DOHH2 (cell line): Measurements from ENCODE around the gene TAF4.

Experiments
- H3F3A ChIP-seq: fragments of 200-600 bp; sonication (generic), shearing (Covaris generic); 2 replicates; pipeline ENCODE4 v1.6.0; 2016; ENCODE audit warnings: antibody characterized with exemption, mild to moderate bottlenecking; ENCODE audit not compliant: control insufficient read depth, insufficient read depth
- H3K27ac ChIP-seq: fragments of 200-600 bp; sonication (generic); 2 replicates; pipeline ENCODE4 v1.5.1; 2014; ENCODE audit warnings: low read depth, mild to moderate bottlenecking, low read length, moderate library complexity
- H3K27me3 ChIP-seq: fragments of 200-600 bp; sonication (generic); 2 replicates; pipeline ENCODE4 v1.6.1; 2014; ENCODE audit warnings: mild to moderate bottlenecking, low read length, mixed read lengths; ENCODE audit not compliant: control insufficient read depth
- H3K36me3 ChIP-seq: fragments of 200-600 bp; sonication (generic); 2 replicates; pipeline ENCODE4 v1.6.1; 2014; ENCODE audit warnings: mild to moderate bottlenecking, low read length, moderate library complexity, mixed read lengths; ENCODE audit not compliant: control insufficient read depth
- H3K4me1 ChIP-seq: fragments of 200-600 bp; sonication (generic); 2 replicates; pipeline ENCODE4 v1.6.1; 2014; ENCODE audit warnings: mild to moderate bottlenecking, low read length, mixed read lengths; ENCODE audit not compliant: control insufficient read depth
- H3K4me2 ChIP-seq: fragments of 200-600 bp; sonication (generic); 2 replicates; pipeline ENCODE4 v1.6.0; 2014; ENCODE audit warnings: mild to moderate bottlenecking, low read length, moderate library complexity
- H3K4me3 ChIP-seq: fragments of 200-600 bp; sonication (generic); 2 replicates; pipeline ENCODE4 v1.5.1; 2014; ENCODE audit warnings: mild to moderate bottlenecking, low read length, mixed read lengths
- H3K79me2 ChIP-seq: fragments of 200-600 bp; sonication (generic); 2 replicates; pipeline ENCODE4 v1.6.1; 2014; ENCODE audit warnings: mild to moderate bottlenecking, low read length, mixed read lengths; ENCODE audit not compliant: control insufficient read depth
- H3K9me2 ChIP-seq: fragments of 200-600 bp; sonication (generic); replicated peaks from 2 replicates; pipeline ENCODE4 v1.6.1; 2014; ENCODE audit warnings: mild to moderate bottlenecking, low read length, mixed read lengths; ENCODE audit not compliant: control insufficient read depth
- H3K9me3 ChIP-seq: fragments of 200-600 bp; sonication (generic); 2 replicates; pipeline ENCODE4 v1.6.1; 2014; ENCODE audit warnings: antibody characterized with exemption, low read length, mixed read lengths; ENCODE audit not compliant: control insufficient read depth, insufficient read depth
- H4K20me1 ChIP-seq: fragments of 200-600 bp; sonication (generic); 2 replicates; pipeline ENCODE4 v1.6.0; 2014; ENCODE audit warnings: low read depth, mild to moderate bottlenecking, antibody characterized with exemption, low read length, moderate library complexity; ENCODE audit not compliant: control insufficient read depth, insufficient read depth
- EZH2phosphoT487 ChIP-seq: fragments of 200-600 bp; sonication (generic); IDR thresholded peaks from 2 replicates; pipeline ENCODE4 v1.6.1; 2017; ENCODE audit warnings: borderline replicate concordance, mild to moderate bottlenecking, antibody characterized with exemption, low read length, moderate library complexity, mixed read lengths
- TF ChIP-seq, protein P1 (sequence below): fragments of 200-600 bp; sonication (generic); IDR thresholded peaks from one replicate; pipeline ENCODE4 v1.5.1; 2014; ENCODE audit warnings: antibody characterized with exemption, mild to moderate bottlenecking, low read depth, low read length; ENCODE audit not compliant: poor library complexity, severe bottlenecking

TAF4 gene

GRCh38 chr20:61939691-61940360 is 125.9 kb downstream of the TAF4 start:
- Histone ChIP-seq H3K9me3 (no peaks in the 10 kb centered on the region), H3K27me3 (no peaks in the 10 kb centered on the region), H3K79me2 (no peaks in the 10 kb centered on the region), H3K27ac (no peak overlapping the region), H3F3A (no peaks in the 10 kb centered on the region), H3K4me1 (no peaks in the 10 kb centered on the region), H3K4me2 (no peak overlapping the region), H4K20me1 (no peaks in the 10 kb centered on the region), H3K36me3 (no peaks in the 10 kb centered on the region), H3K9me2 (no peaks in the 10 kb centered on the region), H3K4me3 (no peak overlapping the region)
- TF ChIP-seq, protein P1, sequence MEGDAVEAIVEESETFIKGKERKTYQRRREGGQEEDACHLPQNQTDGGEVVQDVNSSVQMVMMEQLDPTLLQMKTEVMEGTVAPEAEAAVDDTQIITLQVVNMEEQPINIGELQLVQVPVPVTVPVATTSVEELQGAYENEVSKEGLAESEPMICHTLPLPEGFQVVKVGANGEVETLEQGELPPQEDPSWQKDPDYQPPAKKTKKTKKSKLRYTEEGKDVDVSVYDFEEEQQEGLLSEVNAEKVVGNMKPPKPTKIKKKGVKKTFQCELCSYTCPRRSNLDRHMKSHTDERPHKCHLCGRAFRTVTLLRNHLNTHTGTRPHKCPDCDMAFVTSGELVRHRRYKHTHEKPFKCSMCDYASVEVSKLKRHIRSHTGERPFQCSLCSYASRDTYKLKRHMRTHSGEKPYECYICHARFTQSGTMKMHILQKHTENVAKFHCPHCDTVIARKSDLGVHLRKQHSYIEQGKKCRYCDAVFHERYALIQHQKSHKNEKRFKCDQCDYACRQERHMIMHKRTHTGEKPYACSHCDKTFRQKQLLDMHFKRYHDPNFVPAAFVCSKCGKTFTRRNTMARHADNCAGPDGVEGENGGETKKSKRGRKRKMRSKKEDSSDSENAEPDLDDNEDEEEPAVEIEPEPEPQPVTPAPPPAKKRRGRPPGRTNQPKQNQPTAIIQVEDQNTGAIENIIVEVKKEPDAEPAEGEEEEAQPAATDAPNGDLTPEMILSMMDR, result no peak
- no peak for TF ChIP-seq EZH2phosphoT487

GRCh38 chr20:61938839-61939690 is 126.6 kb downstream of the TAF4 start:
- Histone ChIP-seq H3K4me3 (no peak overlapping the region), H3K27ac (no peak overlapping the region), H3K79me2 (no peaks in the 10 kb centered on the region), H3K4me1 (no peaks in the 10 kb centered on the region), H3K27me3 (no peaks in the 10 kb centered on the region), H3F3A (no peaks in the 10 kb centered on the region), H4K20me1 (no peaks in the 10 kb centered on the region), H3K4me2 (no peak overlapping the region), H3K9me3 (no peaks in the 10 kb centered on the region), H3K36me3 (no peaks in the 10 kb centered on the region), H3K9me2 (no peaks in the 10 kb centered on the region)
- TF ChIP-seq, protein P1, result no peak
- no peak for TF ChIP-seq EZH2phosphoT487

- TF ChIP-seq EZH2phosphoT487, result no peak
- TF ChIP-seq, protein P1, result no peak
Observed at GRCh38 chr20:61937963-61938838, 127.5 kb downstream of the TAF4 start.

More at GRCh38 chr20:61937963-61938838, 127.5 kb downstream of the TAF4 start:
- Histone ChIP-seq H3K4me2 (no peak overlapping the region), H3K4me1 (no peaks in the 10 kb centered on the region), H3K79me2 (no peaks in the 10 kb centered on the region), H4K20me1 (no peaks in the 10 kb centered on the region), H3K36me3 (no peaks in the 10 kb centered on the region), H3K27me3 (no peaks in the 10 kb centered on the region), H3K9me2 (no peaks in the 10 kb centered on the region), H3F3A (no peaks in the 10 kb centered on the region), H3K4me3 (no peak overlapping the region), H3K27ac (no peak overlapping the region), H3K9me3 (no peaks in the 10 kb centered on the region)
